SK-N-SH (cell line): Measurements from ENCODE around the gene KLHDC10. TPM values are rescaled to one million over a fixed set of nuclear protein-coding genes. Genes with fewer than 3 reads are reported as not detected.

ENCODE experiments used
- CTCF ChIA-PET: fragments of 300-600, 350-600 bp; formaldehyde crosslinking; extraction: SDS; loops from one replicate; lab custom pipeline; 2021; lab: Yijun Ruan, JAX
- POLR2A ChIA-PET: fragments of 350-600 bp; sonication (Branson Sonifier 250); formaldehyde crosslinking; extraction: SDS; loops from one replicate; lab custom pipeline; 2020; ENCODE audit warnings: antibody characterized with exemption, inconsistent platforms; lab: Yijun Ruan, JAX
- DNase-seq: peaks from one replicate; pipeline ENCODE4 v3.0.0; 2012
- H2AFZ ChIP-seq: fragments of 200-600 bp; sonication (generic); 2 replicates; pipeline ENCODE4 v1.8.1; 2016; ENCODE audit warnings: antibody characterized with exemption, mild to moderate bottlenecking, low read depth
- H3F3A ChIP-seq: fragments of 200-600 bp; sonication (generic); replicated peaks from 2 replicates; pipeline ENCODE3; 2016; ENCODE audit warnings: antibody characterized with exemption, mild to moderate bottlenecking; ENCODE audit not compliant: insufficient read depth
- H3K27ac ChIP-seq, 2 experiments: fragments of 200-500 bp in 1 of 2; fragments of 200-600 bp in 1 of 2; sonication (Bioruptor generic) in 1 of 2; sonication (generic), shearing (Covaris generic) in 1 of 2; 2 replicates each; pipeline versions ENCODE4 v1.5.1 to v1.6.1; 2014 to 2016; ENCODE audit warnings: low read depth in 2 of 2, inconsistent platforms in 1 of 2, low read length in 1 of 2, mild to moderate bottlenecking in 1 of 2, mixed read lengths in 1 of 2
- H3K27me3 ChIP-seq: fragments of 200-600 bp; sonication (generic), shearing (Covaris generic); 2 replicates; pipeline ENCODE4 v1.6.1; 2016; ENCODE audit warnings: mixed run types; ENCODE audit not compliant: insufficient read depth
- H3K36me3 ChIP-seq, 2 experiments: fragments of 200-500 bp in 1 of 2; fragments of 200-600 bp in 1 of 2; sonication (Bioruptor generic) in 1 of 2; sonication (generic) in 1 of 2; replicated peaks in 1 of 2; 2 replicates each; pipeline versions ENCODE3 to v1.5.1; 2014 to 2016; ENCODE audit warnings: low read length in 1 of 2, mild to moderate bottlenecking in 1 of 2; ENCODE audit not compliant: insufficient read depth in 2 of 2, control insufficient read depth in 1 of 2
- H3K4me1 ChIP-seq, 2 experiments: fragments of 200-500 bp in 1 of 2; fragments of 200-600 bp in 1 of 2; sonication (Bioruptor generic) in 1 of 2; sonication (generic), shearing (Covaris generic) in 1 of 2; 2 replicates each; pipeline versions ENCODE4 v1.5.1 to v1.6.1; 2014 to 2016; ENCODE audit warnings: low read depth in 1 of 2, low read length in 1 of 2, mixed run types in 1 of 2; ENCODE audit not compliant: insufficient read depth in 2 of 2, control insufficient read depth in 1 of 2
- H3K4me2 ChIP-seq: fragments of 200-600 bp; sonication (generic), shearing (Covaris generic); 2 replicates; pipeline ENCODE4 v1.6.1; 2017; ENCODE audit warnings: mixed run types
- H3K4me3 ChIP-seq, 2 experiments: fragments of 200-500 bp in 1 of 2; fragments of 200-600 bp in 1 of 2; sonication (Bioruptor generic) in 1 of 2; sonication (generic), shearing (Covaris generic) in 1 of 2; 2 replicates each; pipeline versions ENCODE4 v1.5.1 to v1.8.1; 2014 to 2016; ENCODE audit warnings: low read depth in 2 of 2, inconsistent platforms in 1 of 2, low read length in 1 of 2, mild to moderate bottlenecking in 1 of 2, mixed read lengths in 1 of 2, moderate library complexity in 1 of 2
- H3K79me2 ChIP-seq: fragments of 200-600 bp; sonication (generic); 2 replicates; pipeline ENCODE4 v1.8.1; 2017; ENCODE audit warnings: mild to moderate bottlenecking; ENCODE audit not compliant: insufficient read depth
- H3K9ac ChIP-seq: fragments of 200-600 bp; sonication (generic); 2 replicates; pipeline ENCODE4 v1.6.1; 2017; ENCODE audit warnings: mixed run types
- H3K9me2 ChIP-seq: fragments of 200-600 bp; sonication (generic); 2 replicates; pipeline ENCODE4 v1.6.1; 2017; ENCODE audit warnings: mixed run types
- H3K9me3 ChIP-seq: fragments of 200-600 bp; sonication (generic); 2 replicates; pipeline ENCODE4 v1.6.1; 2017; ENCODE audit warnings: mixed run types, mild to moderate bottlenecking, moderate library complexity
- H4K20me1 ChIP-seq: fragments of 200-600 bp; sonication (generic); 2 replicates; pipeline ENCODE4 v1.6.1; 2017; ENCODE audit warnings: mild to moderate bottlenecking, mixed run types; ENCODE audit not compliant: insufficient read depth
- CHD2 ChIP-seq: fragments of 150-350 bp; IDR thresholded peaks from 2 replicates; pipeline ENCODE4 v1.6.1; 2018; ENCODE audit warnings: low read length; ENCODE audit not compliant: partially characterized antibody
- FOXM1 ChIP-seq: IDR thresholded peaks from 2 replicates; pipeline ENCODE4 v1.4.0; 2012; ENCODE audit warnings: low read depth, mild to moderate bottlenecking
- GABPA ChIP-seq: IDR thresholded peaks from 2 replicates; pipeline ENCODE4 v1.4.0; 2012; ENCODE audit warnings: low read depth, mild to moderate bottlenecking
- JUND ChIP-seq: IDR thresholded peaks from 2 replicates; pipeline ENCODE4 v1.4.0; 2012
- MEF2A ChIP-seq: IDR thresholded peaks from 2 replicates; pipeline ENCODE4 v1.4.0; 2012; ENCODE audit warnings: low read depth, borderline replicate concordance
- NFIC ChIP-seq: IDR thresholded peaks from 2 replicates; pipeline ENCODE4 v1.4.0; 2012; ENCODE audit warnings: borderline replicate concordance
- RCOR1 ChIP-seq: fragments of 150-350 bp; IDR thresholded peaks from 2 replicates; pipeline ENCODE4 v1.6.1; 2017; ENCODE audit warnings: antibody characterized with exemption, low read length
- RXRA ChIP-seq: IDR thresholded peaks from 2 replicates; pipeline ENCODE4 v1.4.0; 2012; ENCODE audit warnings: low read depth, mild to moderate bottlenecking, borderline replicate concordance
- SMC3 ChIP-seq: IDR thresholded peaks from 2 replicates; pipeline ENCODE4 v1.6.1; 2012; ENCODE audit warnings: low read depth, low read length, improper control_type of control experiment
- TAF1 ChIP-seq: IDR thresholded peaks from 2 replicates; pipeline ENCODE4 v1.6.1; 2012; ENCODE audit warnings: low read depth, mild to moderate bottlenecking, low read length, moderate library complexity, borderline replicate concordance
- TCF12 ChIP-seq: IDR thresholded peaks from 2 replicates; pipeline ENCODE4 v1.4.0; 2012
- WGBS: methylation state at CpG from one replicate; pipeline ENCODE4 v1.1.6; 2017; ENCODE audit warnings: low lambda C conversion rate; 5-methylcytosine and 5-hydroxymethylcytosine counted together
- polyA plus RNA-seq, 3 experiments: library from polyadenylated mRNA; depleted of rRNA; stranded (reverse); fragments of >200 nt; gene quantifications; 2 replicates each; pipeline ENCODE4 v1.2.3, GENCODE V29; 2012
- TF ChIP-seq, protein P1 (sequence below): IDR thresholded peaks from 2 replicates; pipeline ENCODE4 v1.4.0; 2012; ENCODE audit warnings: low read depth, borderline replicate concordance
- TF ChIP-seq, protein P2 (sequence below): IDR thresholded peaks from 2 replicates; pipeline ENCODE4; 2012
- TF ChIP-seq, protein P3 (sequence below): fragments of 200-600 bp; sonication (generic); IDR thresholded peaks from 2 replicates; pipeline ENCODE4 v1.6.1; 2017; ENCODE audit warnings: antibody characterized with exemption, mild to moderate bottlenecking, moderate library complexity
- TF ChIP-seq, protein P4 (sequence below): fragments of 150-350 bp; IDR thresholded peaks from 2 replicates; pipeline ENCODE4 v1.6.1; 2017; ENCODE audit warnings: antibody characterized with exemption, low read length, low read depth, borderline replicate concordance
- TF ChIP-seq, protein P5 (sequence below): IDR thresholded peaks from 2 replicates; pipeline ENCODE4 v1.6.1; 2012; ENCODE audit warnings: mild to moderate bottlenecking, low read depth, low read length, moderate library complexity
- TF ChIP-seq, protein P6 (sequence below): IDR thresholded peaks from 2 replicates; pipeline ENCODE4 v1.4.0; 2012; ENCODE audit warnings: low read depth

Gene KLHDC10
- polyA plus RNA-seq, 1 of the 3 experiments (the other 2 are of a cell fraction): 15.9 TPM

DNA sequence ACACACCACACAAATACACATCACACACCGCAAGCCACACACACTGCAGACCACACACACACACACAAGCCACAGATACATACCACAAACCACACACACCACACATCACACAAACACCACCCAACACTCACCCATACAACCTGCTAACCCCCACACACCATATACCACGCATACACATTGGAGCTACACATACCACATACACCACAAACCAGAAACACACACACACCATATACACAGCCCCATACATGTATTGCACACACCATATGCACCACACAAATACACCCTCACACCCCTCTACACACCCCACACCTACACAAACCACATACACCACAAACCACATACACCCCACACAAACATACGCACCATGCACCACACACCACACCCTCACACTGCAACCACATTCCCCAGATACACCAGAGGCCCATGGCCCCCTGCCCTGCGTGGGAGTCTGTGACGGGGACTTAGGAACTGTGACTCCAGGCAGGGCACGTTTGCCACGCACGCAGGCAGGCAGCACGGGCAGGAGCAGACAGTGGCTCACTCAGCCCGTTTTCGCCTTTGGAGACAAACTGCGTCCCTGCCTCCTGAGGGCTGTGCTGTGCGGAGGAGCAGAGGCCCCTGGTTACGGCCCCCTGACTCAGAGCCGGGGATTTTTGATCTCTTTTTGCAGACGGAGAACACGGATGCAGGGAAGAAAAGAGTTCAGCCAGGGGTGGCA, 82.3 kb downstream of the KLHDC10 start (continued):
- TF ChIP-seq, protein P1, sequence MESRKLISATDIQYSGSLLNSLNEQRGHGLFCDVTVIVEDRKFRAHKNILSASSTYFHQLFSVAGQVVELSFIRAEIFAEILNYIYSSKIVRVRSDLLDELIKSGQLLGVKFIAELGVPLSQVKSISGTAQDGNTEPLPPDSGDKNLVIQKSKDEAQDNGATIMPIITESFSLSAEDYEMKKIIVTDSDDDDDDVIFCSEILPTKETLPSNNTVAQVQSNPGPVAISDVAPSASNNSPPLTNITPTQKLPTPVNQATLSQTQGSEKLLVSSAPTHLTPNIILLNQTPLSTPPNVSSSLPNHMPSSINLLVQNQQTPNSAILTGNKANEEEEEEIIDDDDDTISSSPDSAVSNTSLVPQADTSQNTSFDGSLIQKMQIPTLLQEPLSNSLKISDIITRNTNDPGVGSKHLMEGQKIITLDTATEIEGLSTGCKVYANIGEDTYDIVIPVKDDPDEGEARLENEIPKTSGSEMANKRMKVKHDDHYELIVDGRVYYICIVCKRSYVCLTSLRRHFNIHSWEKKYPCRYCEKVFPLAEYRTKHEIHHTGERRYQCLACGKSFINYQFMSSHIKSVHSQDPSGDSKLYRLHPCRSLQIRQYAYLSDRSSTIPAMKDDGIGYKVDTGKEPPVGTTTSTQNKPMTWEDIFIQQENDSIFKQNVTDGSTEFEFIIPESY: no peak
- TF ChIP-seq, protein P2, sequence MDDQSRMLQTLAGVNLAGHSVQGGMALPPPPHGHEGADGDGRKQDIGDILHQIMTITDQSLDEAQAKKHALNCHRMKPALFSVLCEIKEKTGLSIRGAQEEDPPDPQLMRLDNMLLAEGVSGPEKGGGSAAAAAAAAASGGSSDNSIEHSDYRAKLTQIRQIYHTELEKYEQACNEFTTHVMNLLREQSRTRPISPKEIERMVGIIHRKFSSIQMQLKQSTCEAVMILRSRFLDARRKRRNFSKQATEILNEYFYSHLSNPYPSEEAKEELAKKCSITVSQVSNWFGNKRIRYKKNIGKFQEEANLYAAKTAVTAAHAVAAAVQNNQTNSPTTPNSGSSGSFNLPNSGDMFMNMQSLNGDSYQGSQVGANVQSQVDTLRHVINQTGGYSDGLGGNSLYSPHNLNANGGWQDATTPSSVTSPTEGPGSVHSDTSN: no peak

DNA sequence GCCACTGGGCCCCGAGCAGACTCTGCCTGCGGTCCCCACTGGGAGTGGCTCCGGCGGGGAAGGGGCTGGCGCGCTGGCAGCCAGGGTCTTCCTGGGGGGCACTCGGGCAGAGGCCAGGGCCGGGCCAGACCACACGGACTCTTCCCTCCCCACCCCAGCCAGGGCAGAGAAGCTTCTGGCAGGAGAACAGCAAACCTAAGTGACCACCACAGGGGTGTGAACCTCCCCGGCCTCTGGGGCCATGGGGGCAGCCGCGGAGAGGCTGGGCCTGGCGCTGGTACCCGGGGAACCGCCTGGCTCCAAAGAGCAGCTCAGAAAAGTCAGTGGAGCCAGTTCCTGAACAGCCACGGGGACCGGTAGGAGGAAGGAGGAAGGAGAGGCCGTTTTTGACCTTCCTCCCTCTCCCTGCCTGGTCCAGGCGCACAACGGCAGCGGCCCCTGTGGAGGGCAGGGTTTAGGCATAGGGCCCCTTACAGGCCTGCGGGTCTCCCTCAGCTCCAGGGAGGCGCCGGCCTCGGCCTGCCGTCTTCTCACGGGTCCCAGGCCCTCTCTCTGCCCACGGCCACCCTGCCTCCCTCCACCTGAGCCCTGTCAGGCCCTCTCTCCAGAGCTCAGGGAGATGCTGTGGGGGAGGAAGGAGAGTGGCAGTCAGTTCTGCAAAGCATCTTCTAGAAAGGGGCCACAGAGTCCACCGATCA, 83.0 kb downstream of the KLHDC10 start:
- H3K9ac ChIP-seq: no peak overlapping the region
- TF ChIP-seq GABPA: no peak
- no peak for TF ChIP-seq RCOR1
- no peak for TF ChIP-seq SMC3
- no peak for TF ChIP-seq TCF12
- TF ChIP-seq, protein P3, sequence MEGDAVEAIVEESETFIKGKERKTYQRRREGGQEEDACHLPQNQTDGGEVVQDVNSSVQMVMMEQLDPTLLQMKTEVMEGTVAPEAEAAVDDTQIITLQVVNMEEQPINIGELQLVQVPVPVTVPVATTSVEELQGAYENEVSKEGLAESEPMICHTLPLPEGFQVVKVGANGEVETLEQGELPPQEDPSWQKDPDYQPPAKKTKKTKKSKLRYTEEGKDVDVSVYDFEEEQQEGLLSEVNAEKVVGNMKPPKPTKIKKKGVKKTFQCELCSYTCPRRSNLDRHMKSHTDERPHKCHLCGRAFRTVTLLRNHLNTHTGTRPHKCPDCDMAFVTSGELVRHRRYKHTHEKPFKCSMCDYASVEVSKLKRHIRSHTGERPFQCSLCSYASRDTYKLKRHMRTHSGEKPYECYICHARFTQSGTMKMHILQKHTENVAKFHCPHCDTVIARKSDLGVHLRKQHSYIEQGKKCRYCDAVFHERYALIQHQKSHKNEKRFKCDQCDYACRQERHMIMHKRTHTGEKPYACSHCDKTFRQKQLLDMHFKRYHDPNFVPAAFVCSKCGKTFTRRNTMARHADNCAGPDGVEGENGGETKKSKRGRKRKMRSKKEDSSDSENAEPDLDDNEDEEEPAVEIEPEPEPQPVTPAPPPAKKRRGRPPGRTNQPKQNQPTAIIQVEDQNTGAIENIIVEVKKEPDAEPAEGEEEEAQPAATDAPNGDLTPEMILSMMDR: no peak
- TF ChIP-seq, protein P4, sequence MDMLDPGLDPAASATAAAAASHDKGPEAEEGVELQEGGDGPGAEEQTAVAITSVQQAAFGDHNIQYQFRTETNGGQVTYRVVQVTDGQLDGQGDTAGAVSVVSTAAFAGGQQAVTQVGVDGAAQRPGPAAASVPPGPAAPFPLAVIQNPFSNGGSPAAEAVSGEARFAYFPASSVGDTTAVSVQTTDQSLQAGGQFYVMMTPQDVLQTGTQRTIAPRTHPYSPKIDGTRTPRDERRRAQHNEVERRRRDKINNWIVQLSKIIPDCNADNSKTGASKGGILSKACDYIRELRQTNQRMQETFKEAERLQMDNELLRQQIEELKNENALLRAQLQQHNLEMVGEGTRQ: no peak
- TF ChIP-seq, protein P2: no peak
- no peak for TF ChIP-seq NFIC
- TF ChIP-seq MEF2A: no peak
- TF ChIP-seq, protein P5, sequence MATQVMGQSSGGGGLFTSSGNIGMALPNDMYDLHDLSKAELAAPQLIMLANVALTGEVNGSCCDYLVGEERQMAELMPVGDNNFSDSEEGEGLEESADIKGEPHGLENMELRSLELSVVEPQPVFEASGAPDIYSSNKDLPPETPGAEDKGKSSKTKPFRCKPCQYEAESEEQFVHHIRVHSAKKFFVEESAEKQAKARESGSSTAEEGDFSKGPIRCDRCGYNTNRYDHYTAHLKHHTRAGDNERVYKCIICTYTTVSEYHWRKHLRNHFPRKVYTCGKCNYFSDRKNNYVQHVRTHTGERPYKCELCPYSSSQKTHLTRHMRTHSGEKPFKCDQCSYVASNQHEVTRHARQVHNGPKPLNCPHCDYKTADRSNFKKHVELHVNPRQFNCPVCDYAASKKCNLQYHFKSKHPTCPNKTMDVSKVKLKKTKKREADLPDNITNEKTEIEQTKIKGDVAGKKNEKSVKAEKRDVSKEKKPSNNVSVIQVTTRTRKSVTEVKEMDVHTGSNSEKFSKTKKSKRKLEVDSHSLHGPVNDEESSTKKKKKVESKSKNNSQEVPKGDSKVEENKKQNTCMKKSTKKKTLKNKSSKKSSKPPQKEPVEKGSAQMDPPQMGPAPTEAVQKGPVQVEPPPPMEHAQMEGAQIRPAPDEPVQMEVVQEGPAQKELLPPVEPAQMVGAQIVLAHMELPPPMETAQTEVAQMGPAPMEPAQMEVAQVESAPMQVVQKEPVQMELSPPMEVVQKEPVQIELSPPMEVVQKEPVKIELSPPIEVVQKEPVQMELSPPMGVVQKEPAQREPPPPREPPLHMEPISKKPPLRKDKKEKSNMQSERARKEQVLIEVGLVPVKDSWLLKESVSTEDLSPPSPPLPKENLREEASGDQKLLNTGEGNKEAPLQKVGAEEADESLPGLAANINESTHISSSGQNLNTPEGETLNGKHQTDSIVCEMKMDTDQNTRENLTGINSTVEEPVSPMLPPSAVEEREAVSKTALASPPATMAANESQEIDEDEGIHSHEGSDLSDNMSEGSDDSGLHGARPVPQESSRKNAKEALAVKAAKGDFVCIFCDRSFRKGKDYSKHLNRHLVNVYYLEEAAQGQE: no peak
- no peak for TF ChIP-seq TAF1
- TF ChIP-seq JUND: no peak
- TF ChIP-seq, protein P6, sequence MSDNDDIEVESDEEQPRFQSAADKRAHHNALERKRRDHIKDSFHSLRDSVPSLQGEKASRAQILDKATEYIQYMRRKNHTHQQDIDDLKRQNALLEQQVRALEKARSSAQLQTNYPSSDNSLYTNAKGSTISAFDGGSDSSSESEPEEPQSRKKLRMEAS: no peak
- TF ChIP-seq CHD2: no peak
- TF ChIP-seq RXRA: no peak
- TF ChIP-seq FOXM1: no peak

More for the DNA sequence above, 83.0 kb downstream of the KLHDC10 start:
- 90% methylated on average over 26 of the region's 29 CpGs for WGBS
- H3K4me2 ChIP-seq: no peak overlapping the region
- no peak overlapping the region for H3K4me3 ChIP-seq
- H3K36me3 ChIP-seq: no peaks in the 10 kb centered on the region
- no peaks in the 10 kb centered on the region for H3K27me3 ChIP-seq
- no peaks in the 10 kb centered on the region for H3K79me2 ChIP-seq
- no peaks in the 10 kb centered on the region for H3K9me2 ChIP-seq
- peaks cover 4% of the 10 kb centered on the region for H3F3A ChIP-seq
- no peaks in the 10 kb centered on the region for H4K20me1 ChIP-seq
- CTCF ChIA-PET: interaction anchor here (0.9 to 3.0 kb wide), 9 partner anchors 10 to 570 kb away, joined by 3 to 20 read pairs (median 4); no protein-coding TSS in a partner anchor
- H3K27ac ChIP-seq: no peak overlapping the region
- POLR2A ChIA-PET: interaction anchor here (1.8 to 2.8 kb wide), 2 partner anchors 11 to 52 kb away, joined by 13 to 19 read pairs; partner anchors contain the start of gene TMEM209
- H3K4me1 ChIP-seq: peaks cover 0 to 16% of the 10 kb centered on the region in 2 experiments; a peak in 1 of 4 replicates
- no peaks in the 10 kb centered on the region for H3K9me3 ChIP-seq
- H2AFZ ChIP-seq: no peak overlapping the region
- no peak for DNase-seq
